Right renal cortex interstitium (tissue), 3 donors: Measurements from ENCODE around the gene BACE2. TPM values are rescaled to one million over a fixed set of nuclear protein-coding genes. Genes with fewer than 3 reads are reported as not detected.

Source experiments
- DNase-seq, 3 donors: peaks; one replicate each; pipeline ENCODE4 v3.0.0-alpha.2; 2013; ENCODE audit warnings: low read depth in 3 of 3, low spot score in 2 of 3
- polyA plus RNA-seq, 3 donors: library from polyadenylated mRNA; unstranded; fragments of 120-200 nt; gene quantifications; one replicate each; pipeline ENCODE4 v1.2.1, GENCODE V29; 2013; ENCODE audit not compliant: insufficient read length in 3 of 3

The BACE2 gene
- polyA plus RNA-seq, 3 donors = 24.2 to 34.8 (median 29.7) TPM

GRCh38 chr21:41147979-41148355 lies 20.0 kb upstream of the BACE2 start:
- DNase-seq = no peak

GRCh38 chr21:41148798-41149197 lies 19.2 kb upstream of the BACE2 start:
- no peak for DNase-seq

- DNase-seq = no peak
Observed at GRCh38 chr21:41149199-41149598, 18.8 kb upstream of the BACE2 start.

- DNase-seq = no peak
Observed at GRCh38 chr21:41152147-41152546, 15.8 kb upstream of the BACE2 start.

- DNase-seq = no peak
Observed at GRCh38 chr21:41153443-41153842, 14.5 kb upstream of the BACE2 start.

- DNase-seq = no peak
Observed at GRCh38 chr21:41156142-41156541, 11.8 kb upstream of the BACE2 start.

- DNase-seq = no peak
Observed at GRCh38 chr21:41158026-41158425, 9.9 kb upstream of the BACE2 start.

GRCh38 chr21:41160036-41160435 lies 7.9 kb upstream of the BACE2 start:
- DNase-seq = no peak

GRCh38 chr21:41161428-41161827 lies 6.5 kb upstream of the BACE2 start:
- DNase-seq = no peak

- DNase-seq = no peak
Observed at GRCh38 chr21:41162096-41162495, 5.9 kb upstream of the BACE2 start.

- no peak for DNase-seq
Observed at GRCh38 chr21:41163091-41163490, 4.9 kb upstream of the BACE2 start.

GRCh38 chr21:41164052-41164451 lies 3.9 kb upstream of the BACE2 start:
- no peak for DNase-seq

- no peak for DNase-seq
Observed at GRCh38 chr21:41164981-41165655, 2.8 kb upstream of the BACE2 start.

- DNase-seq = no peak
Observed at GRCh38 chr21:41166884-41167283, 1.1 kb upstream of the BACE2 start.

- peak in 1 of 3 donors; percentile 23 for DNase-seq
Observed at GRCh38 chr21:41168391-41169257, 664 bp downstream of the BACE2 start.

- DNase-seq = no peak
Observed at GRCh38 chr21:41169258-41169576, 1.3 kb downstream of the BACE2 start.

- no peak for DNase-seq
Observed at GRCh38 chr21:41169701-41170100, 1.7 kb downstream of the BACE2 start.

- DNase-seq = peak in 1 of 3 donors; percentile 27
Observed at GRCh38 chr21:41170442-41170841, 2.5 kb downstream of the BACE2 start.

- no peak for DNase-seq
Observed at GRCh38 chr21:41170859-41171609, 3.1 kb downstream of the BACE2 start.

- DNase-seq = no peak
Observed at GRCh38 chr21:41175080-41175479, 7.1 kb downstream of the BACE2 start.

GRCh38 chr21:41176846-41177245 lies 8.9 kb downstream of the BACE2 start:
- no peak for DNase-seq

GRCh38 chr21:41180752-41181151 lies 12.8 kb downstream of the BACE2 start:
- no peak for DNase-seq
